Activated effector memory CD4-positive, alpha-beta T cell treated with Interleukin-2 at 50 U/mL for 16 hours (primary cell): ENCODE results near the gene SBDS.
"Not testable (repeated sequence)": the region's sequence is repeated elsewhere in the genome, so short reads cannot be mapped to it uniquely, and the experiment has no call there.

Source experiments
- DNase-seq: peaks from one replicate; pipeline ENCODE4 v3.0.0-alpha.2; 2020

Gene SBDS

GRCh38 chr7:66995050-66995776 lies at the start of gene SBDS:
Gene SBDS, minus strand, starts transcription at chr7:66995586. Its CDS starts 169 bp downstream, at chr7:66995417.
- DNase-seq = peak; percentile 91

- DNase-seq = not testable (repeated sequence)
These were observed 48.2 kb upstream of the SBDS start for GRCh38 chr7:67043559-67043930.

- not testable (repeated sequence) for DNase-seq
These were observed 47.6 kb upstream of the SBDS start for GRCh38 chr7:67042781-67043558.

GRCh38 chr7:67040832-67041231 lies 45.4 kb upstream of the SBDS start:
- DNase-seq = not testable (repeated sequence)

- DNase-seq = not testable (repeated sequence)
These were observed 41.3 kb upstream of the SBDS start for GRCh38 chr7:67036432-67037395.

GRCh38 chr7:67033251-67033650 lies 37.9 kb upstream of the SBDS start:
- DNase-seq = no peak

GRCh38 chr7:67031685-67032084 lies 36.3 kb upstream of the SBDS start:
- DNase-seq = not testable (repeated sequence)

GRCh38 chr7:67025459-67025858 lies 30.1 kb upstream of the SBDS start:
- not testable (repeated sequence) for DNase-seq

- no peak for DNase-seq
These were observed 27.1 kb upstream of the SBDS start for GRCh38 chr7:67022511-67022910.

GRCh38 chr7:67021260-67021659 lies 25.9 kb upstream of the SBDS start:
- DNase-seq = no peak

- DNase-seq = no peak
These were observed 24.4 kb upstream of the SBDS start for GRCh38 chr7:67019562-67020390.

GRCh38 chr7:67018940-67019339 lies 23.6 kb upstream of the SBDS start:
- DNase-seq = no peak

GRCh38 chr7:67017971-67018370 lies 22.6 kb upstream of the SBDS start:
- DNase-seq = not testable (repeated sequence)

GRCh38 chr7:67014076-67014622 lies 18.8 kb upstream of the SBDS start:
- not testable (repeated sequence) for DNase-seq

GRCh38 chr7:67009677-67010076 lies 14.3 kb upstream of the SBDS start:
- not testable (repeated sequence) for DNase-seq

GRCh38 chr7:67008260-67008659 lies 12.9 kb upstream of the SBDS start:
- DNase-seq = no peak

- no peak for DNase-seq
These were observed 11.6 kb upstream of the SBDS start for GRCh38 chr7:67006965-67007364.

- DNase-seq = not testable (repeated sequence)
These were observed 8.8 kb upstream of the SBDS start for GRCh38 chr7:67004145-67004544.

GRCh38 chr7:67000601-67001258 lies 5.3 kb upstream of the SBDS start:
- DNase-seq = not testable (repeated sequence)

- DNase-seq = peak; percentile 97
These were observed 1.2 kb upstream of the SBDS start, which contains the start of gene TYW1 for GRCh38 chr7:66996444-66997191. Gene TYW1, plus strand, starts transcription at chr7:66996833. Its CDS starts 146 bp downstream, at chr7:66996979.
